DMS53 (cell line): Measurements from ENCODE around the gene NPDC1.
"Not testable (repeated sequence)": the region's sequence is repeated elsewhere in the genome, so short reads cannot be mapped to it uniquely, and the experiment has no call there.

Source experiments
- DNase-seq: peaks from one replicate; lab custom pipeline; 2025; lab: John Stamatoyannopoulos, UW

The NPDC1 gene

GRCh38 chr9:137039611-137040366 lies 6.2 kb downstream of the NPDC1 start:
- DNase-seq, result no peak

GRCh38 chr9:137038916-137039315 lies 7.1 kb downstream of the NPDC1 start:
- DNase-seq, result no peak

- no peak for DNase-seq
These were observed 8.5 kb downstream of the NPDC1 start for GRCh38 chr9:137037483-137037882.

- no peak for DNase-seq
These were observed 8.9 kb downstream of the NPDC1 start for GRCh38 chr9:137037035-137037434.

GRCh38 chr9:137035937-137036336 lies 10.0 kb downstream of the NPDC1 start:
- DNase-seq, result no peak

- DNase-seq, result no peak
These were observed 10.5 kb downstream of the NPDC1 start for GRCh38 chr9:137035507-137035834.

- peak; percentile 93 for DNase-seq
These were observed 11.1 kb downstream of the NPDC1 start for GRCh38 chr9:137034709-137035506.

- peak; percentile 73 for DNase-seq
These were observed 11.8 kb downstream of the NPDC1 start for GRCh38 chr9:137034039-137034708.

- not testable (repeated sequence) for DNase-seq
These were observed 12.5 kb downstream of the NPDC1 start for GRCh38 chr9:137033481-137033880.

GRCh38 chr9:137032858-137033257 lies 13.1 kb downstream of the NPDC1 start:
- DNase-seq, result no peak

GRCh38 chr9:137031904-137032640 lies 13.9 kb downstream of the NPDC1 start, which contains the start of gene FUT7:
FUT7 (minus strand) TSS chr9:137032088; CDS start chr9:137031991, 97 bp downstream.
- no peak for DNase-seq

- no peak for DNase-seq
These were observed 15.1 kb downstream of the NPDC1 start for GRCh38 chr9:137030538-137031527.

GRCh38 chr9:137030006-137030405 lies 16.0 kb downstream of the NPDC1 start:
- DNase-seq, result no peak

- DNase-seq, result peak; percentile 82
These were observed 16.7 kb downstream of the NPDC1 start for GRCh38 chr9:137029058-137029936.

GRCh38 chr9:137028263-137029057 lies 17.5 kb downstream of the NPDC1 start:
- peak; percentile 93 for DNase-seq

- peak; percentile 79 for DNase-seq
These were observed 18.4 kb downstream of the NPDC1 start, which contains the start of gene ABCA2 for GRCh38 chr9:137027369-137028262. ABCA2 (minus strand) TSS chr9:137028237; CDS start chr9:137028140, 97 bp downstream.

GRCh38 chr9:137026828-137027227 lies 19.1 kb downstream of the NPDC1 start:
- DNase-seq, result no peak

GRCh38 chr9:137026384-137026783 lies 19.6 kb downstream of the NPDC1 start:
- DNase-seq, result no peak
